Astrocyte (in vitro differentiated cells and primary cell): ENCODE measurements around the gene RABEP2. TPM values are rescaled to one million over a fixed set of nuclear protein-coding genes. Genes with fewer than 3 reads are reported as not detected.

Experiments
- DNase-seq: peaks from one replicate; pipeline ENCODE4 v3.0.0-alpha.2; 2010; ENCODE audit warnings: low read depth
- FAIRE-seq: peaks from 2 replicates; lab custom pipeline; 2011; peaks lifted over from hg19 to GRCh38; lab: Jason Lieb, UNC
- H2AFZ ChIP-seq: 2 replicates; pipeline ENCODE4 v1.6.0; 2012; ENCODE audit warnings: low read depth, low read length, inconsistent platforms
- H3K27ac ChIP-seq: 2 replicates; pipeline ENCODE4 v1.5.1; 2011; ENCODE audit warnings: low read depth, low read length, inconsistent platforms
- H3K27me3 ChIP-seq: 2 replicates; pipeline ENCODE4 v1.6.0; 2011; ENCODE audit warnings: low read length, inconsistent platforms; ENCODE audit not compliant: insufficient read depth
- H3K36me3 ChIP-seq: 2 replicates; pipeline ENCODE4 v1.5.1; 2011; ENCODE audit warnings: low read length, inconsistent platforms; ENCODE audit not compliant: insufficient read depth
- H3K4me1 ChIP-seq: 2 replicates; pipeline ENCODE4 v1.5.1; 2011; ENCODE audit warnings: low read length, inconsistent platforms; ENCODE audit not compliant: insufficient read depth
- H3K4me2 ChIP-seq: 2 replicates; pipeline ENCODE4 v1.6.0; 2012; ENCODE audit warnings: low read length, inconsistent platforms
- H3K4me3 ChIP-seq: 2 replicates; pipeline ENCODE4 v1.5.1; 2011; ENCODE audit warnings: low read depth, mild to moderate bottlenecking, low read length, inconsistent platforms; ENCODE audit not compliant: insufficient read depth
- H3K79me2 ChIP-seq: 2 replicates; pipeline ENCODE4 v1.6.0; 2012; ENCODE audit warnings: mild to moderate bottlenecking, low read length, inconsistent platforms; ENCODE audit not compliant: insufficient read depth
- H3K9ac ChIP-seq: 2 replicates; pipeline ENCODE4 v1.6.0; 2012; ENCODE audit warnings: mild to moderate bottlenecking, low read length, inconsistent platforms
- H3K9me3 ChIP-seq: 2 replicates; pipeline ENCODE4 v1.5.1; 2012; ENCODE audit warnings: low read depth, mild to moderate bottlenecking, low read length, inconsistent platforms; ENCODE audit not compliant: insufficient read depth
- H4K20me1 ChIP-seq: 2 replicates; pipeline ENCODE4 v1.6.0; 2012; ENCODE audit warnings: low read length, inconsistent platforms; ENCODE audit not compliant: insufficient read depth
- H3K27ac Mint-ChIP-seq: one replicate; pipeline ENCODE4 v1.8.0; 2021; ENCODE audit warnings: mild to moderate bottlenecking, mixed read lengths; ENCODE audit not compliant: unreplicated experiment
- H3K27me3 Mint-ChIP-seq: one replicate; pipeline ENCODE4 v1.8.0; 2021; ENCODE audit warnings: low read depth, mixed read lengths; ENCODE audit not compliant: unreplicated experiment
- H3K36me3 Mint-ChIP-seq: one replicate; pipeline ENCODE4 v1.8.0; 2021; ENCODE audit warnings: low read depth, mixed read lengths; ENCODE audit not compliant: unreplicated experiment
- H3K4me1 Mint-ChIP-seq: one replicate; pipeline ENCODE4 v1.8.0; 2021; ENCODE audit warnings: low read depth, mixed read lengths; ENCODE audit not compliant: unreplicated experiment
- H3K4me3 Mint-ChIP-seq: one replicate; pipeline ENCODE4 v1.8.0; 2021; ENCODE audit warnings: mild to moderate bottlenecking, moderate library complexity, mixed read lengths; ENCODE audit not compliant: unreplicated experiment
- H3K9me3 Mint-ChIP-seq: one replicate; pipeline ENCODE4 v1.8.0; 2021; ENCODE audit warnings: mild to moderate bottlenecking, mixed read lengths; ENCODE audit not compliant: unreplicated experiment
- CTCF ChIP-seq: IDR thresholded peaks from 2 replicates; pipeline ENCODE4 v1.5.1; 2011; ENCODE audit warnings: low read depth, mild to moderate bottlenecking, inconsistent platforms, low read length, moderate library complexity; ENCODE audit not compliant: insufficient read depth
- EZH2 ChIP-seq: IDR thresholded peaks from 2 replicates; pipeline ENCODE4 v1.6.1; 2012; ENCODE audit warnings: mild to moderate bottlenecking, low read length, inconsistent platforms; ENCODE audit not compliant: insufficient read depth
- total RNA-seq: library from RNA; stranded (reverse); gene quantifications from 2 replicates; pipeline ENCODE4 v1.2.1, GENCODE V29; 2021

RABEP2 gene
- total RNA-seq, 1 donor from 2014 or later, result 19.4 TPM

DNA sequence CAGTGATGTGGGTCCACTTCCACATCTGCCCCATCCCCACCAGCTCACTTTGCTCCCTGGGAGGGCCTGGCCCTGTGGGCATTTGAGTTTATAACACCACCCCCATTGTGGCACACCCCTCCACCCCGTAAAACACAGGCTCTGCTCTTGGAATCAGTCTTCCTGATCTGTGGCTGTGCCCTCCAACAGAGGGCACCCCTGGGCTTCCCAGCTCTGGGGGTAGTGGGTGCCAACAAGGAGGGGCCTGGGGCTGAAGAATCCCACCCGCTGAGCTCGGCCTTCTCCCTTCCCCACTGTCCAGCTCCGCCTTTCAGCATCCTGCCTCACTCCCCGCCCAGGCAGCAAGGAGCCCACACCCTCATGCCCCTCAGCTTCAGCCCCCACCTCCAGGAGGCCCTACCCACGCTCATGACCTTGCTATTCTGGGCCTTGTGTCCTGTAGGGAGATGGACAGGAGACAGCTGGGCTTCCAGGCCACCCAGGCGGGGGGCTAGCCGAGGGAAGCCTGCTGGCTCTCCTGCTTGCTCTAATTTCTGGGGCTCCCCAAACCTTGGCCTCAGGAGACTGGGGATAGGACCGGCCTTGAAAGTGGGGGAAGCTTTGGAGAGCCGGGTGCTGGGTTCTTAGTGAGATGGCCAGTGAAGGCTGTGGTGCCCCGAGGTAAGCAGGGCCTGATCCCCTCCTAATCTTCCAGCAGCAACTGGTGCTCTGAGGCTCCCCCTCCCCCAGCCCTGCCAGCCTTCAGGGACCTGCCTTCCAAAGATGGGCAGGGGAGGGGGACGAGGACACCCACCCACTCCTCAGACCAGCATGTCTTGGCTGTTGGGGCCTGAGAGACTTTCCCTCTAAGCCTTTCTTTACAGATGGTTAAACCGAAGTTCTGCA lies 49.7 kb downstream of the RABEP2 start:
- H3K9me3 Mint-ChIP-seq, result no peaks in the 10 kb centered on the region
- Histone ChIP-seq H3K4me3 (no peak overlapping the region), H4K20me1 (peaks cover 11% of the 10 kb centered on the region), H3K9ac (no peak overlapping the region), H3K4me2 (no peak overlapping the region), H2AFZ (no peak overlapping the region), H3K27ac (no peak overlapping the region), H3K9me3 (no peaks in the 10 kb centered on the region), H3K4me1 (peaks cover 11% of the 10 kb centered on the region), H3K27me3 (no peaks in the 10 kb centered on the region), H3K79me2 (no peaks in the 10 kb centered on the region), H3K36me3 (no peaks in the 10 kb centered on the region)
- H3K27me3 Mint-ChIP-seq, result no peaks in the 10 kb centered on the region
- no peak overlapping the region for H3K4me3 Mint-ChIP-seq
- no peak overlapping the region for H3K27ac Mint-ChIP-seq
- no peak for FAIRE-seq
- TF ChIP-seq CTCF (no peak), EZH2 (no peak)
- no peak for DNase-seq
- H3K4me1 Mint-ChIP-seq, result peaks cover 2% of the 10 kb centered on the region
- peaks cover 5% of the 10 kb centered on the region for H3K36me3 Mint-ChIP-seq

GRCh38 chr16:28874406-28874805 lies 50.6 kb downstream of the RABEP2 start:
- no peak overlapping the region for H3K4me2 ChIP-seq
- H3K9me3 Mint-ChIP-seq, result no peaks in the 10 kb centered on the region
- DNase-seq, result no peak
- H3K4me3 ChIP-seq, result no peak overlapping the region
- H3K9ac ChIP-seq, result no peak overlapping the region
- H3K4me3 Mint-ChIP-seq, result no peak overlapping the region
- peaks cover 4% of the 10 kb centered on the region for H3K4me1 ChIP-seq
- no peak for TF ChIP-seq CTCF
- TF ChIP-seq EZH2, result no peak
- H4K20me1 ChIP-seq, result peaks cover 20% of the 10 kb centered on the region
- H3K36me3 ChIP-seq, result peaks cover 6% of the 10 kb centered on the region
- FAIRE-seq, result no peak
- peaks cover 2% of the 10 kb centered on the region for H3K4me1 Mint-ChIP-seq
- H3K27ac ChIP-seq, result no peak overlapping the region
- no peak overlapping the region for H3K27ac Mint-ChIP-seq
- H3K27me3 ChIP-seq, result no peaks in the 10 kb centered on the region
- no peaks in the 10 kb centered on the region for H3K27me3 Mint-ChIP-seq
- no peak overlapping the region for H2AFZ ChIP-seq
- no peaks in the 10 kb centered on the region for H3K9me3 ChIP-seq
- no peaks in the 10 kb centered on the region for H3K79me2 ChIP-seq
- H3K36me3 Mint-ChIP-seq, result peaks cover 11% of the 10 kb centered on the region
